PFSK-1 (cell line): ENCODE data around the gene GNB1. TPM values are rescaled to one million over a fixed set of nuclear protein-coding genes. Genes with fewer than 3 reads are reported as not detected.

Source experiments
- FOXP2 ChIP-seq: optimal IDR thresholded peaks from 2 replicates; pipeline ENCODE3; 2011; ENCODE audit warnings: borderline replicate concordance, control low read depth, inconsistent platforms; ENCODE audit not compliant: insufficient read depth; ENCODE audit errors: extremely low read length, extremely low read depth
- POLR2AphosphoS5 ChIP-seq: IDR thresholded peaks from 2 replicates; pipeline ENCODE4 v1.6.1; 2012; ENCODE audit warnings: low read depth, mild to moderate bottlenecking, control low read depth, low read length, moderate library complexity
- SIN3A ChIP-seq: IDR thresholded peaks from 2 replicates; pipeline ENCODE4 v1.6.1; 2012; ENCODE audit warnings: mild to moderate bottlenecking, low read length, moderate library complexity, borderline replicate concordance; ENCODE audit not compliant: insufficient read depth
- TAF1 ChIP-seq: IDR thresholded peaks from 2 replicates; pipeline ENCODE4 v1.6.1; 2012; ENCODE audit warnings: low read length, control low read depth, borderline replicate concordance; ENCODE audit not compliant: insufficient read depth
- polyA plus RNA-seq: library from polyadenylated mRNA; unstranded; fragments of >200 nt; gene quantifications from one replicate; pipeline ENCODE4 v1.2.1, GENCODE V29; 2012; ENCODE audit warnings: low read depth, missing spikeins; ENCODE audit not compliant: insufficient read length
- TF ChIP-seq, protein P1 (sequence below), 2 experiments: IDR thresholded peaks; 2 replicates each; pipeline versions ENCODE4 v1.6.1 to v1.8.0; 2011 to 2012; ENCODE audit warnings: low read depth in 2 of 2, low read length in 2 of 2, control low read depth in 1 of 2, inconsistent platforms in 1 of 2, mild to moderate bottlenecking in 1 of 2, moderate library complexity in 1 of 2; ENCODE audit not compliant: insufficient read depth in 1 of 2

The GNB1 gene
- polyA plus RNA-seq = 440 TPM

DNA sequence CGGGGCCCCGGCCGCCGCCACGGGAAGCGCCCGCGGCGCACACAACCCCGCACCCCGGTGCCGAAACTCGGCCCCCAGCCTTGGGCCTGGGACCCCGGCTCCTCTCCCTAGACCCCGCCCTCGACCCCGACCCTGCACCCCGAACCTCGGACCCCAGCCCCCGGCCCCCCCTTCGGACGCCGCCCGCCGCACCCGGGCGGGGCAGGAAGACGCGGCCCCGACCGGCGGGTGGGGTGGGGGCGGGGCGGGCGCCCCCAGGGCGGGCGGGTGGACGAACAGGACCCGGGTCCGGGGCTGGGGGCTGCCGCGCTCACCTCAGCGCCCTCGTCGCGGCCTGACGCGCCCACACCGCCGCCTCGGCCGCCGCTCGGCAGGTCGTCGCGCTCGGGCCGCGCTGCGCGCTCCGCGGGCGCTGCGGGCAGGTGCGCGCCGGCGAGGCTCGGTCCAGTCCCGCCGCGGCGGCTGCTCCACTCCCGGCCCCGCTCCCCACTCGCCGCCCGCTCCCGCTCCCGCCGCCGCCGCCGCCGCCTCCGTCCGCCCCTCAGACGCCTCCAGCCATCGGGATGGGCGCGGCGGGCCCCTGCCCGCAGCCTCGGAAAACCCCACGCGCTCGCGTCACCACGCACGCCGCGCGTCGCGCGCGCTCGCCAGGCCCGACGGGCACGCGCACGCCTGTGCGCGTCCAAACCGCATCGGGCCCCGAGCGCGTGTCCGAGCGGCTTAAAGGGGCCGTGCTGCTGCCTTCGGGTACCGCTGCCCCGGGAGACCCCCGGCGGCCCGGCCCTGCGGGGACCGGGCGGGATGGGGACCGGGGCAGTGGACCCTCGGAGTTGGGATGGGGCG lies at the start of gene GNB1:
Gene GNB1 (minus strand): TSS at position 582 of the 843 bp plus-strand sequence. CDS start 65,634 bp downstream, outside the sequence.
- TF ChIP-seq POLR2AphosphoS5 (peak; percentile 16; the same call in 1 of the 2 replicates), SIN3A (no peak), TAF1 (peak; percentile 89), FOXP2 (peak; percentile 78)
- TF ChIP-seq, protein P1, sequence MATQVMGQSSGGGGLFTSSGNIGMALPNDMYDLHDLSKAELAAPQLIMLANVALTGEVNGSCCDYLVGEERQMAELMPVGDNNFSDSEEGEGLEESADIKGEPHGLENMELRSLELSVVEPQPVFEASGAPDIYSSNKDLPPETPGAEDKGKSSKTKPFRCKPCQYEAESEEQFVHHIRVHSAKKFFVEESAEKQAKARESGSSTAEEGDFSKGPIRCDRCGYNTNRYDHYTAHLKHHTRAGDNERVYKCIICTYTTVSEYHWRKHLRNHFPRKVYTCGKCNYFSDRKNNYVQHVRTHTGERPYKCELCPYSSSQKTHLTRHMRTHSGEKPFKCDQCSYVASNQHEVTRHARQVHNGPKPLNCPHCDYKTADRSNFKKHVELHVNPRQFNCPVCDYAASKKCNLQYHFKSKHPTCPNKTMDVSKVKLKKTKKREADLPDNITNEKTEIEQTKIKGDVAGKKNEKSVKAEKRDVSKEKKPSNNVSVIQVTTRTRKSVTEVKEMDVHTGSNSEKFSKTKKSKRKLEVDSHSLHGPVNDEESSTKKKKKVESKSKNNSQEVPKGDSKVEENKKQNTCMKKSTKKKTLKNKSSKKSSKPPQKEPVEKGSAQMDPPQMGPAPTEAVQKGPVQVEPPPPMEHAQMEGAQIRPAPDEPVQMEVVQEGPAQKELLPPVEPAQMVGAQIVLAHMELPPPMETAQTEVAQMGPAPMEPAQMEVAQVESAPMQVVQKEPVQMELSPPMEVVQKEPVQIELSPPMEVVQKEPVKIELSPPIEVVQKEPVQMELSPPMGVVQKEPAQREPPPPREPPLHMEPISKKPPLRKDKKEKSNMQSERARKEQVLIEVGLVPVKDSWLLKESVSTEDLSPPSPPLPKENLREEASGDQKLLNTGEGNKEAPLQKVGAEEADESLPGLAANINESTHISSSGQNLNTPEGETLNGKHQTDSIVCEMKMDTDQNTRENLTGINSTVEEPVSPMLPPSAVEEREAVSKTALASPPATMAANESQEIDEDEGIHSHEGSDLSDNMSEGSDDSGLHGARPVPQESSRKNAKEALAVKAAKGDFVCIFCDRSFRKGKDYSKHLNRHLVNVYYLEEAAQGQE (IDR thresholded peaks at IDR 0.05; ENCODE audit: insufficient read depth in 1 of 2, low read depth in 2 of 2, low read length in 2 of 2) = 0 out of 4 replicates have a peak, but pooled peaks of 1 of the 2 experiments have one; percentile 55

DNA sequence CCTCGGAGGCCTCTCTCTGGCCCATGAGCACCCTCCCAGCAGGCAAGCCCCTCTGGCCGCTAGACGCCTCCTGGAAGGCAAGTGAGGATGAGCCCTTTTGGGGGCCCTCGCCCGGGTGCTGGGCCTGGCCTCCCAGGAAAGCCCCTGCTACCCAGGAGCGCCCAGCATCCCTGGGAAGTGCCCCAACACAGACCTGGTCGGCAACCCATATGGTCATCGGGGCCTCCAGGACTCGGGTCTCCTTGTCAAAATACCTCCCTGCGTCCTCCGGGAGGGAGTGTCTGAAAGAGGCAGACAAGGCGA lies 49.2 kb upstream of the GNB1 start:
- TF ChIP-seq FOXP2 = no peak
- TF ChIP-seq POLR2AphosphoS5 = no peak
- TF ChIP-seq TAF1 = no peak
- no peak for TF ChIP-seq SIN3A
- TF ChIP-seq, protein P1 (IDR thresholded peaks at IDR 0.05; ENCODE audit: insufficient read depth in 1 of 2, low read depth in 2 of 2, low read length in 2 of 2) = no peak

DNA sequence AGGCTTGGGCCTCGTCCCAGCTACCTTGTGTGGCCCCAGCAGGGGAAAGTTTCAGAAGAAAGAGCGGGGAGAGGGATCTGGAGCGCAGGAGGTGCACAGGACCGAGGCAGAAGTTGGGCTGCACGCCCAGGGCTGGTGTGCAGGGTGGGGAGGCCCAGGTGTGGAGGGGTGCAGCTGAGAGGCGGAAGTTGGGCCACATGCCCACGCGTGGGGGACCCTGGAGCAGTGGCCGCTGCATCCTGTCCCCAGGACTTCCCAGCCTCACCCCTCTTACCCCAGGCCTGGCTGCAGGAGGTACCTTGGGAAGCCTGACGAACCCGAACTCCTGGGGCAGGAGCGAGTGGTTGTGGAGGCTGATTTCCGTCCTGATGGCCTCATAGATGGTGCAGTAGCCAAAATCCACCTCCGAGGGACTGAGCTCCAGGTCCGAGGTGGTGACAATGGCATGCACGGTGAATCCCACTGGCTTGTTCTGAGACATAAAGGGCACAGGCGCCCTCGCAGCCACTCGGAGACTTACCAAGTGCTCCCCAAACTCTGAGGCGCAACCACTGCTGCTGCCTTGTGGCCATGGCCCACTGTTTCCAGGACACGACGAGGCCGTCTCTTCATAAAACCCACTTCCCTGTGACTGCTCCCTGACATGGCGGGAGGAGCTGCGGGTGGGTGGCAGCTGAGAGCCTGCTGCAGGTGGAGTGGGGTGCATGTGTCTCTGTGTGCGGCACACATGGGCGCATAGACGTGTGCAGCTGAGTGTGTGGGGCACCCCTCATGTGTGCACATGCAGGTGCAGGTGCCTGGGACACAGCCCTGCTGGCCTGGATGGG lies 48.6 kb upstream of the GNB1 start:
- TF ChIP-seq TAF1 (no peak), FOXP2 (no peak), SIN3A (no peak), POLR2AphosphoS5 (no peak)
- TF ChIP-seq, protein P1 (IDR thresholded peaks at IDR 0.05; ENCODE audit: insufficient read depth in 1 of 2, low read depth in 2 of 2, low read length in 2 of 2) = no peak

DNA sequence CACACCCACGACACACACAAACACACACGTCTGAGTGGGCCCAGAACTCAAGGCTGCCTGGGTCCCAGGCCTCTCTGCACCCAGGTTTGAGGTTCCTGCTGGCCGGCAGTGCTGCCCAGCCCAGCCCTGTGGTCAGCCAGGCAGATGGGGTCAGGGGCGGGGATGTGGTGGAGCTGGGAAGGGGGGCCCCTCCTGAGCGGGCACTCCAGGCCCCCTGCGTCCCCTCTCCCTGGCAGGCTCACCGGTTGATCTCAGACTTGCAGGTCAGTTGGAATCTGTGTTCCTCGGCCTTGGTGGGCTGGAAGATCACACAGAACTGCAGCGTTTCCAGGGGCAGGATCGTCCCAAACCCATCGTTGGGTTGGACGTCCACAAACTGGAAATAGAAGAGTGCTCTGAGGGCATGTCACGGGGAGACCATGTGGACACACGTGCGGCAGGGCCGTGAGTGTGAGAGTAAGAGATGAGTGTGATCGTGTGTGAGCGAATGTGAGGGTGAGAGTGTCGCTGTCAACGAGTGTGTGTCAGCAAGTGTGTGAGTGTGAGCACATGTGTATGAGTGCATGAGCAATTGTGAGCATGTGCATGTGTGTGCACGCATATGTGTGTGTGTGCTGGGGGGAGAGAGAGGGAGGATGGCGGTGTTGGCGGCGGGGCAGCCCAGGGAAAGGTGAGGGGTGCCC lies 47.9 kb upstream of the GNB1 start:
- TF ChIP-seq SIN3A (no peak), POLR2AphosphoS5 (no peak), TAF1 (no peak), FOXP2 (no peak)
- TF ChIP-seq, protein P1 (IDR thresholded peaks at IDR 0.05; ENCODE audit: insufficient read depth in 1 of 2, low read depth in 2 of 2, low read length in 2 of 2) = no peak
